ENCODE results near the gene PRR9.

The PRR9 gene

GRCh38 chr1:153231363-153231762, 14.0 kb downstream of the PRR9 start:
- DNase-seq: no peak

- DNase-seq: no peak
Measured at GRCh38 chr1:153231785-153232184, 14.4 kb downstream of the PRR9 start.

- no peak for DNase-seq
Measured at GRCh38 chr1:153232553-153232952, 15.2 kb downstream of the PRR9 start.

DNA sequence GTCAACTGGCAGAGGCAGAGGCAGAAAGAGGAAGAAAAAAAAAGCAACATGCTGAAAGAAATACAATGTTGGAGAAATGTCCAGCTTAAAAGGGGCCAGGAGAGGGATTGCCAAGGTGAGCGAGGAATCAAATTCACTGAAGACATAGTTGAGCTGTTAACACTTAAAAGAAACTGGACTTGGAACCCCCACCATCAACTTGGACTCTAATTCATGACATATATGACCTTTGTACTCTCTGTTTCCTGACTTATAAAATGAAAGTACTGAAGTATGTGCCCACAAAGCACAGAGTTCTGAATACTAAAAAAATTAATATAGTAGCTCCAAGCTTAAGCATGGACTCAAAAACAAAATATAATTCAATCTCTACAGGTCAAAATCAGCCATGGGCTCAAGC, 16.1 kb downstream of the PRR9 start:
- no peak for DNase-seq

DNA sequence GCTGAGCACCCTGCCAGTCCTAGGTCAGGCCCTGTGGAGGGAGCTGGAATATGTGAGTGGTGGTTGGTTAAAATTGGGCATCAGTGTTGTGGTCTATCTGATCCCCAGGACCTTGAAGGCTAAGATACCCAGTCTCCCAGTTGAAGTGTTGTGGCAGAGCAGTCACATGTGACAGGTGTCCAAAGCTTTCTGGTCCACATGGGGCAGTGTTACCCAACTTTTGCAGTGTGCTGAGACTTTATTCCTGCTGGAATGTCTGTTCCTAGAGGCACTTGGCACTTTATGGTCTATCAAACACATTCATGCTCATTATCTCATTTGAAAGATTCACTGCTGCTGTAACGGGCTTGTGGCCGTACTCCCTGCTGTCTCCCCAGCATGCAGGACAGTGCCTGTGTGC, 21.1 kb downstream of the PRR9 start:
- no peak for DNase-seq

DNA sequence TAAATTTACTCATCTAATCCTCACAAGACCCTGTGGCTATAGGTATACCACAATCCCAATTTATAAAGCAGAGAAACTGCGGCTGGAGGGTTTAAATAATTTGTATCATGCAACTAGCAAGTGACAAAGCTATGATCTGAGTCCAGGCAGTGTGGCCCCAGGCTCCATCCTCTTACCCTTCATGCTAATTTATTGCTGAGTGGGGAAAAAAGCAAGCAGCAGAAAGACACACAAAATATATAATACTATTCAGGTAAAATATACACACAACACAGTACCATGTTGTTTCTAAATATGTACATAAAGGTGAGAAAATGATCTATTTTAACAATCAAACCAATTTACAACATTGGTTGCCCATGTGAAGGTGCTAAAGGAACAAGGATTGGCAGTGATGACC, 24.8 kb downstream of the PRR9 start:
- no peak for DNase-seq

GRCh38 chr1:153245466-153245865, 28.1 kb downstream of the PRR9 start:
- no peak for DNase-seq

GRCh38 chr1:153246018-153246417, 28.6 kb downstream of the PRR9 start:
- no peak for DNase-seq

DNA sequence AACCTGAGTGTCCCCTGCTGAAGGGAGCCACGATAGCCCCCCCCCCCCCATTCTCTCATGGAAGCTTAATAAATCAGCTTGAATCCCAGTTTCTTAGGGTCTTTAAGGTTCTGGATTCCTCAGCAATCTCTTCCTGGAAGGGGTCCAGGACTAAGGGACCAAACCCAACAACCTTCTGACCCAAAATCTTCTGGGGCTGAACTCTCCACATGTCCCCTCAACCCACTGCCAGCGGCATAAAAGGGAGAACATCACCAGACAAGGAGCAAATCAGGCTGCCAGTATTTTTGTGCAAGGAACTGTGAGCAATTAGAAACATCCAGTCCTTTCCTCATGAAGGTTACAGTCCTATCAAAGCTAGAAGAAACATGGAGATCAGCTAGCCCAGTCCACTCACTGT, 29.4 kb downstream of the PRR9 start:
- no peak for DNase-seq

GRCh38 chr1:153248176-153248879, 30.9 kb downstream of the PRR9 start:
- no peak for DNase-seq

DNA sequence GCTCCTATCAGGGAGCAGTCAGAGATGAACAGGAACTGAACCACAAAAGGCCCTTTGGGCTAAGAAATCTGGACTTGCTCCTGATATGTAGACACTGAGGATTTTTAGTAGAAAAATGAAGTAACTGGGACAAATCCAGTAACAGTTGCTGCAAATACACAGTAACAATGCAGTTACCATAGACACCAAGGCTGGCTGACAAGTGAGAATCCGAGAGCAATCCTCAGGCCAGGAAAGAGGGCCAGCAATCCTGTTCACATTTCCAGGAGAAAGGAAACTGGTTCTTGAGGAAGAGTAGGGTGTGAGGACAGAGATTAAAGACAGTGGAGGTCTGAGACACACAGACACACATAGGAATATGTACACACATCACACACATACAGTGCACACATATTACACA, 32.8 kb downstream of the PRR9 start:
- no peak for DNase-seq

GRCh38 chr1:153251087-153251486, 33.7 kb downstream of the PRR9 start:
- no peak for DNase-seq

DNA sequence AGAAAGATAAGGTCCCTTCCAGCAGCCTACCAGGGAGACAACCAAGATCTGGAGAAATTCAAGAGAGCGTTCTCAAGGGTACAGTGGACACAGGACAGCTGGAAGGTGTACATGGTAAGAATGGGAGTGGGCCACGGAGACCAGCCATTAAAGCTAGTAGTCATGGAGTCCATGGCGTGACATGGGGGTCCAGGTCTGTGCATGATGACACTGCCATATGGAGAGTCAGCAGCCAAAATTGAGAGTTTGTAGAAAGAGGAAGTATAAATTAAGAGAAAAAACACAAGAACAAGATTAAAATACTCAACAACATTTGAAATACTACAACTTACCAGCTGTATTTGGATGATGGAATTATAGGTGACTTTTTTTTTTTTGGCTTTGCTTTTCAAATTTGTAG, 34.2 kb downstream of the PRR9 start:
- no peak for DNase-seq

DNA sequence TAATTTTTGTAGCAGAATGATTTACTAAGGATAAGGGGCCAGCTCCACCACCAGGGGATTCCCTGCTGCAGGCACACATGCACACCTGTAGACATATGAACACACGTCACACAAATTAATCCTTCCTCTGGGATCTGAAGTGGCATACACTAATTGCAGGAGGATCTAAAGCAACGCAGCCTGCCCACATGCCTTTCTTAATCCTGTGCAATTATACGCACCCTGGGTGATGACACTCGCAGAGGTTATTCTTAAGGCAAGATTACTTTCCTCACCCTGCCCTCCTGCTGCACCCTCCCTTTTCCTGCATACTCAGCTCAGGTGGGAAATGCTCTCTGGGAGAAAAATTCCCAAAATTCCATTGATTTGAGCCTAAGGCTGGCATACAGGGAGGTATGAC, 34.6 kb downstream of the PRR9 start:
- DNase-seq: no peak

GRCh38 chr1:153253076-153253475, 35.7 kb downstream of the PRR9 start:
- no peak for DNase-seq

DNA sequence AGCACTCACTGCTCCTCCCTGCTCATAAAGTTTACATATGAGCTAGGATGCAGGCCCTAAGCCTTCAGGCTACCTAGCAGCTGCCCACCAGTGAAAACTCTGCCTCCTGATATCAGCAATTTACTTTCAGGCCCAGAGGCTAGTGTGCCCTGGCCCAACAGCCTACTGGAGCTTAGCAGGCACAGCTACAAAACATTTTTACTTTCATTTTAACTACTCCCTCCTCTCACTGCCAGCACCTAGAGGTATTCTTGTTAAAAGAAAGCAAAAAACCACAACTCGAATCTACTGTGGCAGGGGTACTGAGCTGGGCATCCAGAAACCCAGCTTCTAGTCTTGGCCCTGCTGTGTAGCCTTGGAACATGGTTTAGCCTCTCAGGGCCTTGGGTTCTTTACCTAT, 36.3 kb downstream of the PRR9 start:
- DNase-seq: no peak

- DNase-seq: no peak
Measured at GRCh38 chr1:153259387-153259786, 42.0 kb downstream of the PRR9 start, which contains the start of gene LORICRIN. LORICRIN (plus strand) TSS chr1:153259687; CDS start chr1:153260950, 1,263 bp downstream.

GRCh38 chr1:153260585-153261280, 43.3 kb downstream of the PRR9 start:
- DNase-seq: peak; percentile 39 to 41

GRCh38 chr1:153261281-153262069, 44.1 kb downstream of the PRR9 start:
- DNase-seq: peak in 1 of 2 experiments; percentile 31

GRCh38 chr1:153262070-153262366, 44.6 kb downstream of the PRR9 start:
- no peak for DNase-seq

- DNase-seq: no peak
Measured at GRCh38 chr1:153262462-153263157, 45.2 kb downstream of the PRR9 start.

DNA sequence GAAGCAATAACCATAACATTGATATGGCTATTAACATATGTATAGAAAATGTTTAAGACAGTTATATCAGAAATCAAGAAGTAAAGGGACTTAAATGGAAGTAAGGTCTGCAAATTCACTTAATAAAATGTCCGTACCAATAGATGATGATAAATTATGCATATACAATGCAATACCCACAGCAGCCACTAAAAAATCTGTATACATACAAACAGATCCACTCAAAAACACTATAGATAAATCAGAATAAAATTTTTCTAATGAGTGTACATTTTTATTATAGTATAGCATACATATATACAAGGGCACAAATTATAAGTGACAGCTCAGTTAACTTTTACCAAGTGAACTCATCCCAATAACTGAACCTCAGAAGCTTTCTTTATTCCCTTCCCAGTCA, 48.1 kb downstream of the PRR9 start:
- no peak for DNase-seq
